ENCODE measurements around the gene ANKRD16.
"Not testable (repeated sequence)": the region's sequence is repeated elsewhere in the genome, so short reads cannot be mapped to it uniquely, and the experiment has no call there.

Gene ANKRD16

GRCh38 chr10:5889624-5890451 is at the start of gene ANKRD16, which contains the start of gene FBH1:
TSS of gene ANKRD16 (minus strand) at chr10:5889893. CDS start at chr10:5889354, 539 bp downstream.
TSS of gene FBH1 (plus strand) at chr10:5890243. CDS start at chr10:5890346, 103 bp downstream.
- DNase-seq: peak; percentile 94

DNA sequence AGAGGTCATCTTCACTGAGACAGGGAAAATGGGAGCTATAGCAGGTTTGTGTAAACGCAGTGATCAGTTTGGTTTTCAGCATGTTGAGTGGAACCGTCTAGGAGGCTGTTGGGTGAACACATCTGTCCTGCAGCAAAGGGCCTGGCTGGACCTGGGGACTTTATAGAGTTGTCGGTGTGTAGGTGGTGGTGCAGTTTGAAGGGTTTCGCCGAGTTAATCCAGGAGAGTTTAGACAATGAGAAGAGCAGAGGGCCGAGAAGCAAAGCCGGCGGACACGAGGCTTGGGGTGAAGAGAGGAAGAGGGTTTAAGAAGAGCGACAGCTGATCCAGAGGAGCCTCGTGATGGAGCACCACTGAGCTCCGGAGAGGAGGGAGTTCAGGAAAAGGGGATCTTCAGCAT is 48.6 kb upstream of the ANKRD16 start:
- no peak for DNase-seq

GRCh38 chr10:5937016-5937415 is 47.3 kb upstream of the ANKRD16 start:
- no peak for DNase-seq

- DNase-seq: no peak
Observed at GRCh38 chr10:5935628-5936027, 45.9 kb upstream of the ANKRD16 start.

DNA sequence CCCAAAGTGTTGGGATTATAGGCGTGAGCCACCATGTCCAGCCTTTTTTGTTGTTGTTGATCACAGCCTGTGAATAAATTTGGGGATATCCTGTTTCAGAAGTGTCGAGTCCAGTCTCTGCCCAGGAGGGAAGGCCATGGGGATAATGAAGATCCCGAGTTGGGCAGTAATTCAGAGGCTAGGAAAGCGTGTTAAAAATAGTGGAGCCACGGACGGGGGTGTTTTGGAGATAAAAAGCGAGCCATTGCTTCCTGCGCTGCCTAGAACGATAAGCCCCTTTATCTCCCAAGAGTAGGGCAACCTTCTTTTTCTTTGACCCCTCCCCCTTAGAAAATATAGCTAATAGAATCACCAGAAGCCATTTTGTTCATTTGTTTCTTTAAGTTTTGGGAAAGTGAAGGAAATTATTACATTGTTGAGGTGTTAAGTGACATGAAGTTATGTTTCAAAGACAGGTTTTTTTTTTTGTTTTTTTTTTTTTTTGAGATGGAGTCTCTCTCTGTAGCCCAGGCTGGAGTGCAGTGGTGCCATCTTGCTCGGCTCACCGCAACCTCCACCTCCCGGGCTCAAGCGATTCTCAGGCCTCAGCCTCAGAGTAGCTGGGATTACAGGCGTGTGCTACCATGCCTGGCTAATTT is 44.3 kb upstream of the ANKRD16 start:
- no peak for DNase-seq

DNA sequence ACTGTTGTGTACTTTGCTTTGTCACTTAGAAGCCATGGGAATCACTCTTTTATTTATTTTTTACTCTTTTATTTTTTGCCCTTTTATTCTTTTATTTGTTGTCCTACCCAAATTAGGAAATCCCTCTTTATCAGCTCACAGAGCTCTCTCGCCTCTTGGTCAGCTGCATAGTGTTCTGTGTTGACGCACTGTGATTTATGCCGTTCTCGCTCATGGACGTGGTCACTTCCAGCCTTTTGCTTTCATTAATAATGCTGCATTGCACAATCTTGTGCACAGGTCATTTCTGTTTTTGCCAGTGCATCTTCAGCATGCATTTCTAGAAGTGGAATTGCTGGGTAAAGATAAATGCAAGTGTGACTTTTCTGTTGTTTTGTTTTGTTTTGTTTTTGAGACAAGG is 42.7 kb upstream of the ANKRD16 start:
- DNase-seq: no peak

- no peak for DNase-seq
Observed at GRCh38 chr10:5930272-5930671, 40.6 kb upstream of the ANKRD16 start.

DNA sequence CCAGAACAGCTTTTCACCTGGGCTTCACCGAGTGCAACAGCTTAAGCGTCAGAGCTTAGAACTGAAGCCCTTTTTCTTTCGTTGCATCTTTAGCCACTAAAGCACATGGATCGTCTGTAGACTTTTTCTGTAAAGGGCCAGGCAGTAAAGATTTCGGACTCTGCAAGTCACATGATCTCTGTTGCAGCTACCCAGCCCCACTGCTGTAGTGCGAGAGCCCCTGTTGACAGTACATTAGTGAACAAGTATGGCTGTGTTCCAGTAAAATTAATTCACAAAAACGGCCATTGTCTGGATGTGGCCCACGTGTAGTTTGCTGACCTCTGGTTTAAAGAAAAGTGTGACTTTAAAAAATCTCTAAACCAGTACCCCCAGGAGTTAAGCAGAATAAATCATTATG is 39.7 kb upstream of the ANKRD16 start:
- no peak for DNase-seq

GRCh38 chr10:5927306-5927705 is 37.6 kb upstream of the ANKRD16 start:
- no peak for DNase-seq

GRCh38 chr10:5924889-5925288 is 35.2 kb upstream of the ANKRD16 start:
- no peak for DNase-seq

GRCh38 chr10:5921746-5922145 is 32.1 kb upstream of the ANKRD16 start:
- DNase-seq: no peak

DNA sequence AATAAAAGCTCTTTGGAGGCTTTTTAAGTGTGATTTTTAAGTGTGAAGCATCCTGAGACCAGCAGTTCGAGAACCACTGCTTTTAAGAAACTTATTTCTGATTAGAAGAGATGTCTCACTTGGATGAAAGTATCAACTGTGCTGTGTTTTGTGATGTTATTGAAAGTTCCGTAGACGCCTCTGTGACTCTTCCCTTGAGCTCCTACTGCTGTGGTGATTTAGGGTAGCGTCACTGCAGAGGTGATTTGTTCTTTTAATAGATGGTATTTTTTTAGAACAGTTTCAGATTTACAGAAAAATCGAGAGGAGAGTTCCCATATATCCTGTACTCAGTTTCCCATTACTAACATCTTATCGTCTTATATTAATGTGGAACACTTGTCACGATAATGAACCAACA is 29.9 kb upstream of the ANKRD16 start:
- DNase-seq: no peak

DNA sequence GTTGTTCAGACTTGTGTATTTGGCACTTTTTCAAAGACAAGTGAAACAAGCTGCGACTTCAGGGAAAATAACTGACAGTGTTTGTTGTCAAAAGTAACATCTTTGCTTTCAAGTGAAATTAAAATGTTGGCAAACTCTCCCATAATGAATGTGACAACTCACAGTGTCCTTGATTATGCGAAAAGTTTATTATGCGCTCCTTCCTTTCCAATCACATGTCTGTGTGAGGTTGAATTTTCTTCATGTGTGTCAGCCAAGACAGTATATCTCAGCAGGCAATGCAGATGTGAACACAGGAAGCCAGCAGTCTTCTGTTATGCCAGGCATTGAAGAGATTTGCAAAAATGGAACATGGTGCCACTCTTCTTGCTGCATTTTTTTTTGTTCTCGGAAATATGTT is 29.1 kb upstream of the ANKRD16 start:
- DNase-seq: no peak

GRCh38 chr10:5917305-5917704 is 27.6 kb upstream of the ANKRD16 start:
- no peak for DNase-seq

- no peak for DNase-seq
Observed at GRCh38 chr10:5915451-5915850, 25.8 kb upstream of the ANKRD16 start.

- DNase-seq: no peak
Observed at GRCh38 chr10:5913736-5914135, 24.0 kb upstream of the ANKRD16 start.

GRCh38 chr10:5911670-5912069 is 22.0 kb upstream of the ANKRD16 start:
- no peak for DNase-seq

- DNase-seq: no peak
Observed at GRCh38 chr10:5910323-5911100, 20.8 kb upstream of the ANKRD16 start.

DNA sequence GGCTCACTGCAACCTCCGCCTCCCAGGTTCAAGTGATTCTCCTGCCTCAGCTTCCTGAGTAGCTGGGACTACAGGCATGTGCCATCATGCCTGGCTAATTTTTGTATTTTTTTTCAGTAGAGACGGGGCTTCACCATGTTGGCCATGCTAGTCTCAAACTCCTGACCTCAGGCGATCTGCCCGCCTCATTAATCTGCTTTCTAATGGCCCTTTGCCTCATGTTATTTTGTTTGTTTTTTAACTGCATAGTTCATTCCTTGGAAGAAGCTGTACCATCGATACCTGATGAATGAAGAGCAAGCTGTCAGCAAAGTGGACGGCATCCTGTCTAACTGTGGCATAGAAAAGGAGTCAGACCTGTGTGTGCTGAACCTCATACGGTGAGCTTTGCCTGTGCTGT is 19.0 kb upstream of the ANKRD16 start:
- DNase-seq: not testable (repeated sequence)

DNA sequence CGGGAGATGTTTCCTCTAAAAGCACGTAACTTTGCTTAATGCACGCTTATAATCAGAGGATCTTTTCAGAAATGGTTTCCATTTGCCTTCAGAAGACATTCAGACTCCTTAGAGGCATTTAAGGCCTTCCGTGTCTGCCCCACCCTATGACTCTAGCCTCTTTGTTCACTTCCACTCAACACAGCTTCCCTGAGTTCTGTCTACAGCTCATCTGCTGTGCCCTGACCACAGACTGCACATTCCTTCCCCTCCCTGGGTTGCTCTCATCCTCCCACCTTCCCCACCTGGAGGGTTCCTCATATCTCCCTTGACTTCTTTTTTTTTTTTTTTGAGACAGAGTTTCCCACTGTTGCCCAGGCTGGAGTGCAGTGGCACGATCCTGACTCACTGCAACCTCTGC is 17.0 kb upstream of the ANKRD16 start:
- DNase-seq: no peak

DNA sequence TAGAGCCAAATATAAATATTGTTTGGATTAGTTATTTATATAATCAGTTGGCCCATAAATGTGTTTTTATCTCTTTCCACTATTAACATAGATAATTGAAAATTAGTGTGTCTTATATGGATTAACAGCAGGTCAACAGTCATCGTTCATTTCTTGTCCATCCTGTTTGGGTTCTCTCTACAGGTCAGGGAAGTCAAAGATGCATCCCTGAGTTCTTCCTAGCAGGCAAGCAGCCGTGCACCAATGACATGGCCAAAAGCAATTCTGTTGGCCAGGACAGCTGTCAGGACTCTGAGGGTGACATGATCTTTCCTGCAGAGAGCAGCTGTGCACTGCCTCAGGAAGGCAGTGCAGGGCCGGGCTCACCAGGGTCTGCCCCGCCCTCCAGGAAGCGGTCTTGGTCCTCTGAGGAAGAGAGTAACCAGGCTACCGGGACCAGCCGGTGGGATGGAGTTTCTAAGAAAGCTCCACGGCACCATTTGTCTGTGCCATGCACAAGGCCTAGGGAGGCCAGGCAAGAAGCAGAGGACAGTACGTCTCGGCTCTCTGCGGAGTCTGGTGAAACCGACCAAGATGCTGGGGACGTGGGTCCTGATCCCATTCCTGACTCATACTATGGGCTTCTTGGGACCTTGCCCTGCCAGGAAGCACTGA is 16.3 kb upstream of the ANKRD16 start:
- DNase-seq: no peak

- DNase-seq: no peak
Observed at GRCh38 chr10:5904227-5904626, 14.5 kb upstream of the ANKRD16 start.

GRCh38 chr10:5903563-5903962 is 13.9 kb upstream of the ANKRD16 start:
- no peak for DNase-seq
